ENCODE data around the gene TIMP3. TPM values are rescaled to one million over a fixed set of nuclear protein-coding genes. Genes with fewer than 3 reads are reported as not detected.
A peak's percentile ranks its signal among the peaks of the same experiment; 100 is the strongest.

The TIMP3 gene
- total RNA-seq, 3 donors from 2014 or later: 269 to 1,246 (median 290) TPM

DNA sequence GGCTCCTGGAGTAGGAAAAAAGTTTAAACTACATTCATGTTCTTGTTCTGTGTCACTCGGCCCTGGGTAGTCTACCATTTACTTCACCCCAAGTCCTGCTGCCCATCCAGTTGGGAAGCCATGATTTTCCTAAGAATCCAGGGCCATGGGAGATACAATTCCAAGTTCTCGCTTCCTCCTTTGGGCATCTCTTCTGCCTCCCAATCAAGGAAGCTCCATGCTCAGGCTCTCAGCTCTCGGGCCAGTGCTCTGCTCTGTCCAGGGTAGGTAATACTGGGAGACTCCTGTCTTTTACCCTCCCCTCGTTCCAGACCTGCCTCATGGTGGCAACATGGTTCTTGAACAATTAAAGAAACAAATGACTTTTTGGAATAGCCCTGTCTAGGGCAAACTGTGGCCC, 60.6 kb downstream of the TIMP3 start:
- H3K4me1 ChIP-seq: no peaks in the 10 kb centered on the region
- H3K27me3 ChIP-seq: no peaks in the 10 kb centered on the region
- intact Hi-C loops (cut with DNase I; ENCODE audit: low total_unique reads): no loop called here
- no peak overlapping the region for H3K27ac ChIP-seq
- H3K36me3 ChIP-seq: no peaks in the 10 kb centered on the region
- TF ChIP-seq CTCF (IDR thresholded peaks at IDR 0.05): no peak
- peak in 2 of 3 donors; percentile 16 to 27 for TF ChIP-seq POLR2AphosphoS5 (IDR thresholded peaks at IDR 0.05)
- H3K9me3 ChIP-seq: no peaks in the 10 kb centered on the region
- no peak overlapping the region for H3K4me3 ChIP-seq
- no peak for DNase-seq (ENCODE audit: low spot score in 2 of 2)

DNA sequence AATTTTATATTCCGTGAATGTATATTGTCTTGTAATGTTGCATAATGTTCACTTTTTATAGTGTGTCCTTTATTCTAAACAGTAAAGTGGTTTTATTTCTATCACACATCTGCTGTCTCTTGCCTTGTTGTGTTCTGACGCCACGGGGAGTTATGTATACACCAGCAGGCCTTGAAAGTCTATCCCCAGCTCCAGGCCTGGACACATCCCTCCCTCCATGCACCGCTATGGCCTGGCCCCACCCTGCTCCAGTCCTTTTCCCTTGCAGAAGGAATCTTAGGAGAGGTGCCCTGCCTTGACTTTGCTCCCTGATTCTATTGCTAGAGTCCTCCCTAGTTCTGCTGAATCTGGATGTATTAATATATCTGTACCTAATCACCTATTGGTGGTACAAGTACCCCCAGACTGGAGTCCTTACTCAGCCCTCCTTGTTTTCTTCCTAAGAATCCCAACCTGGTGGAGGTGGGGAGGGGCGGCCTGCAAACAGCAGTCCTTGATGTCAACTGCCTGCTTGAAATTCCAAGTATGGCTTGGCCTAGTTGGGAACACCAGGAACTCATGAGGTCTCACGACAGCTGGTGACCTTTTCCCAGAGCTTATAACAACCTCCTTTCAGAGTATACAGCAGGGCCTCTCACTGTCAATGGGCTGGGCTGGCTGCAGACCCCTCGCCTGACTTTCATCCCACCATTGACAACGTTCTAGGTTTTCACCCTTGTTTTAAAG, 61.6 kb downstream of the TIMP3 start:
- Histone ChIP-seq H3K27me3 (no peaks in the 10 kb centered on the region), H3K36me3 (no peaks in the 10 kb centered on the region), H3K4me1 (no peaks in the 10 kb centered on the region), H3K4me3 (no peak overlapping the region), H3K27ac (peak overlapping the region in 1 of 2 donors; percentile 7), H3K9me3 (no peaks in the 10 kb centered on the region)
- DNase-seq (ENCODE audit: low spot score in 2 of 2): no peak
- intact Hi-C loops (cut with DNase I; ENCODE audit: low total_unique reads): no loop called here
- no peak for TF ChIP-seq CTCF (IDR thresholded peaks at IDR 0.05)
- no peak for TF ChIP-seq POLR2AphosphoS5 (IDR thresholded peaks at IDR 0.05)
- no peak for TF ChIP-seq POLR2A (IDR thresholded peaks at IDR 0.05)

DNA sequence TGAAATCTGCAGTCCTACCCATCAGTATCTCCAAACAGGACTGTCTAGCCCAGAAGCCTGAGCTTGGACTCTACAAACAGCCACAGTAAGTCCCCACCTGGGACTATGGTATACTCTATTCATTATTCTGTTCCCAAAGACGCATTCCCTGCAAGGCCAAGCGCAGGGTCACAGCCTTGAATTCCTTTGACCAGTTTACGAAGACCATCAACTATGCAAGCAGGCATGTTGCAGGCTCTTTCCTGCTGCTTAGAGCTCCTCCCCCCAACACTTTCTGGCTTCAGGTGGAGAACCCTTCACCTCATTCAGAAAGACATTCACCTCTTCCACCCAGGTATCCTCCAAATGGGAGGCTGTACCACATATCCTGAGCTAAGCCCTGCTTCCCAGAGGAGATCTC, 62.5 kb downstream of the TIMP3 start:
- Histone ChIP-seq H3K27ac (no peak overlapping the region), H3K9me3 (no peaks in the 10 kb centered on the region), H3K4me1 (no peaks in the 10 kb centered on the region), H3K27me3 (no peaks in the 10 kb centered on the region), H3K4me3 (no peak overlapping the region), H3K36me3 (no peaks in the 10 kb centered on the region)
- no peak for TF ChIP-seq POLR2A (IDR thresholded peaks at IDR 0.05)
- TF ChIP-seq CTCF (IDR thresholded peaks at IDR 0.05): no peak
- no peak for TF ChIP-seq POLR2AphosphoS5 (IDR thresholded peaks at IDR 0.05)
- DNase-seq (ENCODE audit: low spot score in 2 of 2): no peak
- intact Hi-C loops (cut with DNase I; ENCODE audit: low total_unique reads): no loop called here

DNA sequence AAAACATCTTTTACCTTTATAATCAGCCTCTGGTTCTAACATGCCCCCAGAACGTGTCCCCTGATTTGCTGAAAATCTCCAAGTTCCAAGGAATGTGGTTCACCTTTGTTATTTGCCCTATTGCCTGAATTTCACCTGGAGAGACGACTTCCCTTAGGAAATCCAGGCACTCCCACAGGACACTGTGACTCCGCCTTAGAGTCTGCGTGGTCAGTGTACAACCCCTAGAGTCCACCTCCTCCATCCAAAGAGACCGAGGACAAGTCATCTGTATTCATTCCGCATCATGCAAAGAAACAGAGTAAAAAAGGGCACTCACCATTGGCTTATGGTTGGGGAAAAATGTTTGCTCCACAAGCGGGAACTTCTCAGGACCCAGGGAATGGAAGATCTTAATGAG, 63.1 kb downstream of the TIMP3 start:
- H3K27me3 ChIP-seq: no peaks in the 10 kb centered on the region
- H3K27ac ChIP-seq: no peak overlapping the region
- intact Hi-C loops (cut with DNase I; ENCODE audit: low total_unique reads): no loop called here
- no peak overlapping the region for H3K4me3 ChIP-seq
- H3K36me3 ChIP-seq: no peaks in the 10 kb centered on the region
- no peaks in the 10 kb centered on the region for H3K4me1 ChIP-seq
- TF ChIP-seq POLR2A (IDR thresholded peaks at IDR 0.05) (no peak), POLR2AphosphoS5 (IDR thresholded peaks at IDR 0.05) (no peak), CTCF (IDR thresholded peaks at IDR 0.05) (no peak)
- no peak for DNase-seq (ENCODE audit: low spot score in 2 of 2)
- no peaks in the 10 kb centered on the region for H3K9me3 ChIP-seq

DNA sequence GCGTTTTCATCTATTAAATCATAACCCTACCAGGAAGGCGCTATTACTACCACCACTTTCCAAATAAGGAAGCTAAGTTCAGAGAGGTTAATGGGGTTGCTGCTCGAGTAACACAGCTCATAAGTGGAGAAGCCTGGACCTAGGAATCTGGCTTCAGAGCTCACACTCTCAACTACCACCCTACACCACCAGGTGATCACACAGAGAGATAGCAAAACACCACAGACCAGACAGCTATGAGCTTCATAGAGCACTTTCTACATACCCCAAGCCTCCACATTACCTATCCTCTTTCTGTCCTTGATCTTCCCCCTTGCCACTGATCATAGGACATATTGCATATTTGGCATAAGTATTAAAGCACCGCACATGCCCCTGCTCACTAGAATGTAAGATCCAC, 65.4 kb downstream of the TIMP3 start:
- Histone ChIP-seq H3K27ac (no peak overlapping the region), H3K4me1 (no peaks in the 10 kb centered on the region), H3K36me3 (no peaks in the 10 kb centered on the region), H3K9me3 (no peaks in the 10 kb centered on the region), H3K27me3 (no peaks in the 10 kb centered on the region), H3K4me3 (no peak overlapping the region)
- DNase-seq (ENCODE audit: low spot score in 2 of 2): no peak
- no peak for TF ChIP-seq POLR2A (IDR thresholded peaks at IDR 0.05)
- no peak for TF ChIP-seq POLR2AphosphoS5 (IDR thresholded peaks at IDR 0.05)
- TF ChIP-seq CTCF (IDR thresholded peaks at IDR 0.05): no peak
- intact Hi-C loops (cut with DNase I; ENCODE audit: low total_unique reads): no loop called here

Measured in breast epithelium (tissue), 4 donors.